NCI-H1930 (cell line): ENCODE results near the gene INTS11.

Experiments used
- DNase-seq, 2 experiments: peaks; one replicate each; lab custom pipeline; 2025; lab: John Stamatoyannopoulos, UW

The INTS11 gene

DNA sequence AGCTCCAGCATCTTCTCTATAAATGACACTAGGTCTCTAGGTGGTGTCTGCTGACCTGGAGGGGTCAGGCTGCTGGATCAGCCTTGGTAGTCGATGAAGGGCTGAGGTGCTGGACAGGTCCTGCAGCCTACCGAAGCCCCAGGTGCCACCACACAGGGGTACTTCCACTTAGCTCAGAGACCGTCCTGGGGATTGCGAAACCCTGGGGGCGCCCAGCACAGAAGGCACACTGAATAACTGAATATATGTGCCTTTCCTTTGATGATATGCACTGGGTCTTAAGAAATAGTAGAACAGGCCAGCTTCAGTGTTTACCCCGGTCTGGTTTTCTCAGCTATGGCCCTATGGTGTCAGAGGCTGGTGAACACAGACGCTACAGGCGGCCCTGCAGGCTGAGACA, 61.7 kb downstream of the INTS11 start:
- DNase-seq: no peak

DNA sequence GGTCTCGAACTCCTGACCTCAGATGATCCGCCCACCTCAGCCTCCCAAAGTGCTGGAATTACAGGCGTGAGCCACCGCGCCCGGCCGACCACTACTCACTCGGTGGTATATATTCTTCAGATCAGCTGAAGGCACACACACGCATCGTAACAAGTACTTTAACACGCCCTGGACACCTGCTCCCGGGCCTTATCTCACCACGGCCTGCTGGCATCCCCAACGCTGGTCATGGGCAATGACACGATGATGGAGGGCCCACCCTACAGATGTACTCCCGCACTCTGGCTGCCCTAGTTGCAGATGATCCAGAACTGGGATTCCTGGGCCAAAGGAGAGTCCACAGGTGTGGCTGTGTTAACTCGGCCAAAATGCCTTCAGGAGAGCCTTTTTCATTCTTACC, 62.4 kb downstream of the INTS11 start:
- DNase-seq: no peak
